Activated T-cell treated with anti-CD3 and anti-CD28 coated beads, Interleukin-2, amount 50 U/mL, for 1 hour (primary cell): Measurements from ENCODE around the gene GARS1.
"Not testable (repeated sequence)": the region's sequence is repeated elsewhere in the genome, so short reads cannot be mapped to it uniquely, and the experiment has no call there.

Experiments used
- DNase-seq: peaks from one replicate; pipeline ENCODE4 v3.0.0-alpha.2; 2020

GARS1 gene

DNA sequence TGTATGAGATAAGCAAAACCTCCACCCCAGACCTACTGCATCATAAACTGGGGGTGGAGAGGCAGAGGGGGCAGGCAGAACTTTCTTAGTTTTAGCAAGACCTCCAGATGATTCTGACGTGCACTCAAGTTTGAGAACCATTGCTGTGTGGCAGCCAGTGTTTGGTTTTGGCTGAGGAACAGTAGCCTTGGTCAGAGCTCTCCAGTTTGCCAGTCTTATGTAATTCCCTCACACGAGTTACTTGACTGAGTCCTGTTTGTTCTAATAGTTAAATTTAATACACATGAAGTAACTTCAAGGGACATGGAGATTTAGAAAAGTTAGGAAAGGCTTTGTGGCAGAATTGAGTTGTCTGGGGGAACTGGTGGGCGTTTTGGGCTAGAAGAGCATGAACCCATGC lies 38.5 kb downstream of the GARS1 start:
- no peak for DNase-seq

DNA sequence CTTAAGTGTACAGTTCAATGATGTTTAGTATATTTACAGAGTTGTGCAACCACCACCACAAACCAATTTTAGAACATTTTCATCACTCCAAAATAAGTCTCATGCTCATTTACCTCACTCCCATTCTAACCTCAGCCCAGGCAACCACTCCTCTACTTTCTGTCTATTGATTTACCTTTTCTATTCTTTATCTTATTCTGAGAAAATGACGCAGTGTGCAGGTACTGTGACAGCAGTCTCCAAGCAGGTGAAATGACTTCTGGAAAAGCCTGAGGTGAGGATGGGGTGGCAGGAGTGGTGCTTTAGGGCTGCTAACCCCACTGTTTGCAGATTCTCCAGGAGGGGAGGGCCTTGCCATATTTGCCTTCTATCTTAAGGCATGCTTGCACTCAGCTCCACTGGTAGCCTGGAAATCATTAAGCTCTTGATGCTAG lies 39.5 kb downstream of the GARS1 start:
- no peak for DNase-seq

DNA sequence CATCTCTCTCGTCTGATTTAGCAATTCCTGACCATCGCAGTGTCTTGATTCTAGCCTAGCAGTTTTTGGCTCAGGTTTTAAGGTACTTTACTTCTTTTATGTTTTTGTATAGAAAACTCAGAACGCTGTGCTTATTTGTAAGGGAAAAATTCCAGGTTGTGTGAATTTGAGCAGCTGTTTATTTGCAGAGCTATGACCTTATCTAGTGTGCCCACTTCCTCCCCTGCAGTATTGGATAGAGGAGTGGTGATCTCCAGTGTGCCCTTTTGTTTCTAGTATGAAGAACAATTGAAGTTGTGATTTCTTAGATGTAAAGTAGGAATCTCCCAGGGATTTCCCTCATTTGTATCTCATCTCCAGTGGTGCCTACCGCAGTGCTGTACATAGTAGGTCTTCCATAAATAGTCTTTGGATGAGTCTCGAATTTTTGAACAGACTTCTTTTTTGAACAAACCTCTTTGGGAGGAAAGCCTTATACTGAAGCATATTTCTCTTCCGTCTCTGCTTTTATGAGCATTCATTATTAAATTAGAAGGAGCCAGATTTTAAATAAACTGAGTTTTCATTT lies 40.0 kb downstream of the GARS1 start:
- DNase-seq: no peak

DNA sequence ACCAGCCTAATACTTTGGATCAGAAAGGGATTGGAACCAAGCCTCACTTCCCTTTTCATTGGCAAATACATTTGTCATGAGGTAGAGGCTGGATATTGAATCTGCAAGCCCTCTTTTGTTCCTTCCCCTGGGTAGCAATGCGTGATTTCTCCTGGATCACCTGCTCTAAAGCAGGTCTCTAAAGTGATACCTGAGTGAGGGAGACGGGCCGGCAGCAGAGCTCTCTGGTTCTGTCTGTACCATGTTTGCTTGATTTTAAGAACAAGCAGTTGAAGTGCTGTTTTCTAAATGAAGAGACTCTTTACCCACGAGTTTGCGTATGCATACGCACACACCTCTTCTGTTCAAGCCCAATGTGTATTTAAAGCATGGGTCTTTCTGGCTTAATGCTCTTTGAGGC lies 41.1 kb downstream of the GARS1 start:
- DNase-seq: no peak

- DNase-seq: not testable (repeated sequence)
Observed at GRCh38 chr7:30642322-30642721, 47.6 kb downstream of the GARS1 start.

GRCh38 chr7:30642789-30643188 lies 48.1 kb downstream of the GARS1 start:
- DNase-seq: no peak

DNA sequence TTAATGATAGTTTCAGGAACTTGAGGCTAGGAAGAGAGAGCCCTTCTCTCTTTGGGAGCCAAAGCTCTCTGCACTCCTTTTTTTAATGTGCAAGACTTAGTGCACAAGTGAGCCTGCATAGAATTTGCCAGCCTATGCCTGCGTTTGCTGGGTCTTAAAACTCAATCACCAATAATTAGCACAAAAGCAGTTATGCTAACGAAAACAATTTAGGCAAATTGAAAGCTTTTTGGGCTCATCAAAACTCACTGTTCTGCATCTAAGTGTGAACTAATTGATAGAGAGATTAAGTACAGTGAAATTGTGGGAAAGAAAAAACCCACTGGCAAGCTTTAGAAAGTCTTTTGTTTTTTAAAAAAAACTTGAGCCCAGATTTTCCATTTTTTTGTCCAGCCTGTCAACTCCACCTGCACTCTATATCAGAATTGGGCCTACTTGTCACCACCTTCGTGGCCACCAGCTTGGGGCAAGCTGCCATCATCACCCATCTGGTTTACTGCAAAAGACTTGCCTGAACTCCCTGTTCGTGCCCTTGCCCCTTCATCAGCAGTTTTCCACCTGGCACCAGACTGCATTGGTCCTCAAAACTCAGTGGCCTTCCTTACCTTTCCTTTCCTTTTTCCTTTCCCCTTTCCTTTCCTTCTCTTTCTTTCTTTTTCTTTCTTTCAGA lies 49.7 kb downstream of the GARS1 start:
- DNase-seq: no peak

- no peak for DNase-seq
Observed at GRCh38 chr7:30645661-30646060, 51.0 kb downstream of the GARS1 start.

- DNase-seq: no peak
Observed at GRCh38 chr7:30646154-30646553, 51.5 kb downstream of the GARS1 start.

GRCh38 chr7:30647589-30648364 lies 53.1 kb downstream of the GARS1 start:
- DNase-seq: no peak

GRCh38 chr7:30648744-30649540 lies 54.3 kb downstream of the GARS1 start:
- DNase-seq: no peak

DNA sequence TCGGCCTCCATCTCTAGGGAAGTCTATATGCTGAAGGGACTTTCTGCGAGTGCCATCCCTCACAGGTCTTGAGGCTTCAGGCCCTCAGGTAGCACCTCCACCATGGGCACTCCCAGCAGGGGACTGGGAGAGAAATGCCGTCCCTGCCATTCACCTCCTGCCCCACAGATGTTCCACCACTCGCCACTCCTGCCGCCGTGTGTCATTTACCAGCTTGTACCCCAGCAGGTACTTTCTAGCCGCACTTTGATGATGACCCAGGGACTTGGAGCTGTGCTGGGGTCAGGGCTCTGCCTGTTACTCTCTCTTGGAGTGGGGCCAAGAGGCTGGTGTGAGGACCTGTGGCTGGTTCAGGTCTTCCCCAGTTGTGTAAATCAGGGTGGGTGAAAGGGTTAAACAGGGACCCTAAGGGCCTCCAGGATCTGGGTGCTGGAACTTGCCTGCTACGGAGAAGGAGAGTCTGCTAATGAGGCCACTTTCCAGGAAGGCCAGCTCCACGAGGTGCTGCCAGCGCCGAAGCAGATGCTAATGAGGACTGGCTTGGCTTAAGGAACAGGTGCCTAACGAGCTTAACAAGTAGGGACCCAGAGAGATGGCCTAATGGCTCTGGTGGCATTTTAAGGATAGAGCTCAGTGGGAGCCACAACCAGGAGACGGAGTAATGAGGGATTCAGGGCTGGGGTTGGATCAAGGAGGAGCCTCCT lies 55.2 kb downstream of the GARS1 start:
- DNase-seq: no peak

GRCh38 chr7:30650421-30650808 lies 55.7 kb downstream of the GARS1 start:
- no peak for DNase-seq

- DNase-seq: no peak
Observed at GRCh38 chr7:30652132-30652531, 57.5 kb downstream of the GARS1 start.

DNA sequence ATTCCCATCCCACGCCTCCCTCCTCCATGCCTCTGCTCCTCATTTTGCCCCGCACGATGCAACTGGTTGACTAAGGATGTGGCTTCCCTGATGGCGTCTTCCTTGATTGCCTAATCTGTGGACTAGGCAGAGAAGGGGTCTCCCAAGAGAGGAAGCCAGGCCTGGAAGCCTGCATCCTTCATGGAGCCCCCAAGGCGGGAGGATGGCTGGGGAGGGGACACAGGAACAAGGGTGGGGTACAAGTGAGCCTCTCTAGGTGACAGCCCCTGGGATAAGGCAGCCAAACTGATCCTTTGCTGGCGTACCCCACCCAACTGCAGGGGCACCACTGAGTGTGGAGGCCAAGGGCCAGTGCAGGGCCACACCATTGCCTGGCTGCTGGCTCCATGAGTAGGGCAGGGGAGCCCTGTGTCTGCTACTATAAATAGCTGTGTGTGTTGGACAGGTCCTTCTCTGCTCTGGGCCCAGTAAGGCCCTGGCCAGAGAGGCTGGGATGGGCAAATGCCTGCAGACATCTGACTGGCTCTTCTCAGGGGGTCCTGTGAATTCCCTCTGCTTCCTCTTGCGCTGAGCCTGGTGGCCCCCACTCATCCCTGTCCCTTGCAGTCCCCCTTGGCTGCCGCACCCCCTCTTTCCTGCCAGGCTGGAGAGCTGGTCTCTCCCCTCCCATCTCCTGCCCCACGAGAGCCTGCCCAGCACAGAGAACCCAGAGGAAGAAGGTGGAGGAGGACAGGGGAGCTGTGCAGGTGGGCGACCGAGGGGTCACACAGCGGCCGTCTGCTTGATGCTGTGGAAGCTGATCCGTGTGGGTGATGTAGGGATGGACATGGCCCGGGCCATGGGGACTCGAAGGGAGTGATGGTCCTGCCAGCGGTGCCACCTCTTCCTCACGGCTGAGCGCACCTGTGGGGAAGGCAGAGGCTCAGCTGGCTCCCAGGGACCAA lies 58.3 kb downstream of the GARS1 start:
- DNase-seq: no peak

DNA sequence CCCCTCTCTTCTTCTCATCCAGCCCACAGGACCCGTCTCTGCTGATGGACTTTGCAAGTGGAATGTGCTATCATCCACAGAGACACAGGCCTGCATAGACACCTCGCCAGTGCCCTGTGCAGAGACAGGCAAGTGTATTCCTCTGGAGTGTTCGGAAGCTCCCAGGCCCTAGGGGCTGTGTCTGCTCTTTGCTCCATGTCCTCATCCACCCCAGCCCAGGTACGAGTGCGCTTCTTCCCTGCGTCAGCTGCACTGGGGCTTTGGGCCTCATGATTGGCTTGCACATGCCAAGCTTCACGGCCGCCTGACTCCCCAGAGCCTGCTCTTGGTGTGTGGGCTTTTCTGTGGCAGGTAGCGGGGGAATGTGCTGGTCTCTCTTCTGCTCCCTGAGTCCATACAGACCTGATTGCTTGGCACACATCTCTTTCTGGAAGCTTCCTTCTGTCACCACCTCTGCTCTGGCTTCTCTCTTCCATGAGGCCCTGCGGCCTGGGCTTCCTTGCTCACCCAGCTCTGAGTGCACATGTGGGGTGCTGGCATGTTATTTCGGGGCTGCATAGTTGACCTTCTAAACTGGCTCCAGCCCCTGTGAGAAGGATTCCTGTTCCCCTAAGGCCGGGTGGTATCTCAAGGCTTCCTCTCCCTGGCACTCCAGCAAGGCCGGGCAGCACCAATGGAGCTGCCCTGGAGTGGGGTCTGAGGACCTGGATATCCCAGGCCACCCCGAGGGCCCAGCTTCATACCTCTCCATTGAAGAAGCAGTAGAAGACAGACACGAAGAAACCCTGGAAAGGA lies 59.8 kb downstream of the GARS1 start:
- no peak for DNase-seq

DNA sequence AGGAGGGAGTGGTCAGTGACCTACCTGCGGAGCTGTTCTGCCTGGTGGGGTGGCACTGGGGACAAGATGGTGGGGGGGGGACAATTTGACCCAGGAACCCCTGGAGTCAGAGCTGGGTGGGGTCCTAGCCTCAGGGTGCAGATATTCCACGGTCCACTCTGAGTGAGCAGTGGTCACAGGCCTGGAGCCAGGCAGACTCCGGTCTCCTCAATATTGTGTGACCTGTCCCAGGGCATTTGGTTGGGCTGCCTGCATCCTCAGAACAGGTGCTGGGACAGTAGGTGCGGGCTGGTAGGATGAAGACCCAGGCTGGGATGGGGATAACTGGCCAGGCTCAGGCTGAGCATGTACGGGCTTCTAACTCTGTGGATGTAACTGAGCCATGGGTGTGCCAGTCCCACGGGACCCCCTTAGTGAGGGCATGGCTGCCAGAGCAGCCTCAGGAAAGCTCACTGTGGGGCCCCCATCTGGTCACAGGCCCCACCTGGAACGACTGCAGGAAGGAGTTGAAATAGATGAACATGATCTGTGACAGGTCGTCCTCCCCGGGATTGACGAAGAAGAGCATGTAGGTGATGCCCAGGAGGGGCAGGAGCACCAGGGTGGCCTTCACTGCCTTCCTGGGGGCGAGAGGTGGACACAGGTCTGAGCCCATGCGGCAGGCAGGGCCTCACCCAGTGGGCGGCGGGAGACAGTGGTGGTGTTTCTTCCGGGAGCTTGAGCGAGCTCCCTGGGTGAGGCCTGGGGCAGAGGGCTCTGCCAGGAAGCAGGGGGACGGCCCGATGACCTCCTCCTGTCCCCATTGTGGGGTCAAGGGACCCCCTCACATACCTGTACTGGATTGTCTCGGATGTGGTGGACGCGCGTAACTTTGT lies 60.7 kb downstream of the GARS1 start:
- no peak for DNase-seq

DNA sequence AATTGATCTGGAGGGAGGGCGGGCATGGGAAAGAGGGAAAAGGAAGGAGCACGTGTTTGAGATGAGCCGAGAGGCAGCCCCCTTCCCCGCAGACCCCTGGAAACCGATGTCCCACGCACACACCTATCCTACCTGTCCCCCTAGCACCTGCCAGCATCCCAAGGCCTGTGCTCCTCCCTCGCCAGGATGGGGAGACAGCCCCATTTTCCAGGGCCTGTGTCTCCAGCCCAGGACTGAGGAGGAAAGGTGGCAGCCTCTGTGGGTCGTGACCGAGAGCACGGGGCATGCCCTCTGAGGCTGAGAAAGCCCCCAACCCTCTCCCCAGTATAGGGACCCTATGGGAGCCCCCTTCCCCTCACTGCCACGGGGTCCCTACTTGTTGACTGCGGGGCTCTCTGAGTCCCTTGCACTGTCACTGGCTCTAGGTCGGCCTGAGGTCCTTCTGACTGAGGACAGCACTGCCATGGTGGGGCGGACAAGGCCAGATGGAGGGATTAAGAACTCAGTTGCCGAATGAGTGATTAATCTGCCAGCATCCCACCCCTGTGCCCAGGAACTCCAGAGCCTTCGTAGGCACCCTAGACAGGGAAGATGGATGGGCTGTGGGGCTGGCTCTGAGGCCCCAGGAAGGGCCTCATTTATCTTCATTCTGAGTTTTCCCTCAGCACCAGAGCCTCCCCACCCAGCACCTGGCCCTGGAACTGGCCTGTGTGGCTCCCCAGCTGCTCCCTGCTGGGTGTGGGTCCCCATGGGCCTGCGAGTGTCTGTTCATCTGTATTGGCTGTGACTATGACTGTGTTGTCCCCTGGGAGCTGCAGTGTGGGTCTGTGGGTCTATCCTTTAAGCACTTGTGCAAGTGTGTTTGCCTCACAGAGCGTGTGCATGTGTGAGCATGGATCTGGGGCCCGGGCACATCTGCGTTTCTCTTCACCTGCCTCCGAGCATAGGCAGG lies 61.6 kb downstream of the GARS1 start:
- no peak for DNase-seq
